IPS-15b (cell line): ENCODE measurements around the gene RHBG.
A peak's percentile ranks its signal among the peaks of the same experiment; 100 is the strongest.
"Not testable (repeated sequence)": the region's sequence is repeated elsewhere in the genome, so short reads cannot be mapped to it uniquely, and the experiment has no call there.

Source experiments
- H3K27me3 ChIP-seq: one replicate; pipeline ENCODE4 v1.6.1; 2013; ENCODE audit warnings: low read length; ENCODE audit not compliant: control insufficient read depth, insufficient read depth
- H3K36me3 ChIP-seq: one replicate; pipeline ENCODE4 v1.6.1; 2013; ENCODE audit warnings: low read length; ENCODE audit not compliant: control insufficient read depth, insufficient read depth
- H3K4me1 ChIP-seq: one replicate; pipeline ENCODE4 v1.6.1; 2013; ENCODE audit warnings: mild to moderate bottlenecking, low read length; ENCODE audit not compliant: control insufficient read depth, insufficient read depth
- H3K4me3 ChIP-seq: one replicate; pipeline ENCODE4 v1.5.1; 2013; ENCODE audit warnings: low read depth, low read length
- H3K9ac ChIP-seq: one replicate; pipeline ENCODE4 v1.6.1; 2013; ENCODE audit warnings: low read depth, mild to moderate bottlenecking, low read length
- H3K9me3 ChIP-seq: one replicate; pipeline ENCODE4 v1.6.1; 2013; ENCODE audit warnings: mild to moderate bottlenecking, low read length; ENCODE audit not compliant: control insufficient read depth, insufficient read depth

Gene RHBG

GRCh38 chr1:156346636-156347035 lies 22.4 kb upstream of the RHBG start:
- no peak overlapping the region for H3K4me3 ChIP-seq
- H3K4me1 ChIP-seq: no peaks in the 10 kb centered on the region
- no peak overlapping the region for H3K9ac ChIP-seq
- H3K27me3 ChIP-seq: no peaks in the 10 kb centered on the region
- H3K9me3 ChIP-seq: no peaks in the 10 kb centered on the region
- H3K36me3 ChIP-seq: no peaks in the 10 kb centered on the region

GRCh38 chr1:156347331-156347730 lies 21.7 kb upstream of the RHBG start:
- no peaks in the 10 kb centered on the region for H3K36me3 ChIP-seq
- H3K9me3 ChIP-seq: no peaks in the 10 kb centered on the region
- no peak overlapping the region for H3K9ac ChIP-seq
- no peaks in the 10 kb centered on the region for H3K4me1 ChIP-seq
- H3K4me3 ChIP-seq: no peak overlapping the region
- H3K27me3 ChIP-seq: no peaks in the 10 kb centered on the region

GRCh38 chr1:156352481-156352880 lies 16.5 kb upstream of the RHBG start:
- H3K4me3 ChIP-seq, H3K4me1 ChIP-seq, H3K36me3 ChIP-seq, H3K27me3 ChIP-seq, H3K9ac ChIP-seq, H3K9me3 ChIP-seq: not testable (repeated sequence)

GRCh38 chr1:156356262-156356874 lies 12.6 kb upstream of the RHBG start:
- H3K4me3 ChIP-seq: peak overlapping the region; percentile 80
- peaks cover 4% of the 10 kb centered on the region for H3K27me3 ChIP-seq
- no peaks in the 10 kb centered on the region for H3K9me3 ChIP-seq
- H3K4me1 ChIP-seq: no peaks in the 10 kb centered on the region
- no peaks in the 10 kb centered on the region for H3K36me3 ChIP-seq
- no peak overlapping the region for H3K9ac ChIP-seq

GRCh38 chr1:156356875-156357534 lies 12.0 kb upstream of the RHBG start:
- peak overlapping the region; percentile 16 for H3K9ac ChIP-seq
- H3K36me3 ChIP-seq: no peaks in the 10 kb centered on the region
- peaks cover 4% of the 10 kb centered on the region for H3K27me3 ChIP-seq
- H3K9me3 ChIP-seq: no peaks in the 10 kb centered on the region
- H3K4me1 ChIP-seq: no peaks in the 10 kb centered on the region
- peak overlapping the region; percentile 80 for H3K4me3 ChIP-seq

GRCh38 chr1:156357977-156358376 lies 11.0 kb upstream of the RHBG start:
- Histone ChIP-seq H3K9ac (no peak overlapping the region), H3K4me3 (no peak overlapping the region), H3K27me3 (peaks cover 4% of the 10 kb centered on the region), H3K36me3 (no peaks in the 10 kb centered on the region), H3K4me1 (no peaks in the 10 kb centered on the region), H3K9me3 (no peaks in the 10 kb centered on the region)

GRCh38 chr1:156358641-156359040 lies 10.4 kb upstream of the RHBG start:
- Histone ChIP-seq H3K4me3 (no peak overlapping the region), H3K4me1 (no peaks in the 10 kb centered on the region), H3K9me3 (no peaks in the 10 kb centered on the region), H3K27me3 (peaks cover 4% of the 10 kb centered on the region), H3K9ac (no peak overlapping the region), H3K36me3 (no peaks in the 10 kb centered on the region)

GRCh38 chr1:156359249-156359648 lies 9.8 kb upstream of the RHBG start:
- H3K36me3 ChIP-seq: no peaks in the 10 kb centered on the region
- no peaks in the 10 kb centered on the region for H3K4me1 ChIP-seq
- H3K9ac ChIP-seq: no peak overlapping the region
- peaks cover 4% of the 10 kb centered on the region for H3K27me3 ChIP-seq
- no peak overlapping the region for H3K4me3 ChIP-seq
- no peaks in the 10 kb centered on the region for H3K9me3 ChIP-seq

GRCh38 chr1:156359973-156360372 lies 9.0 kb upstream of the RHBG start:
- peaks cover 4% of the 10 kb centered on the region for H3K27me3 ChIP-seq
- no peaks in the 10 kb centered on the region for H3K4me1 ChIP-seq
- H3K9ac ChIP-seq: no peak overlapping the region
- H3K4me3 ChIP-seq: no peak overlapping the region
- H3K9me3 ChIP-seq: no peaks in the 10 kb centered on the region
- H3K36me3 ChIP-seq: no peaks in the 10 kb centered on the region

GRCh38 chr1:156360534-156360933 lies 8.5 kb upstream of the RHBG start:
- no peak overlapping the region for H3K4me3 ChIP-seq
- H3K9me3 ChIP-seq: no peaks in the 10 kb centered on the region
- H3K9ac ChIP-seq: no peak overlapping the region
- H3K27me3 ChIP-seq: peaks cover 4% of the 10 kb centered on the region
- H3K36me3 ChIP-seq: no peaks in the 10 kb centered on the region
- no peaks in the 10 kb centered on the region for H3K4me1 ChIP-seq

- peaks cover 21% of the 10 kb centered on the region for H3K27me3 ChIP-seq
- no peaks in the 10 kb centered on the region for H3K9me3 ChIP-seq
- no peak overlapping the region for H3K9ac ChIP-seq
- no peaks in the 10 kb centered on the region for H3K4me1 ChIP-seq
- no peak overlapping the region for H3K4me3 ChIP-seq
- no peaks in the 10 kb centered on the region for H3K36me3 ChIP-seq
These were observed 3.3 kb upstream of the RHBG start for GRCh38 chr1:156365754-156366153.

GRCh38 chr1:156366378-156367166 lies 2.4 kb upstream of the RHBG start:
- no peaks in the 10 kb centered on the region for H3K36me3 ChIP-seq
- H3K9me3 ChIP-seq: no peaks in the 10 kb centered on the region
- H3K27me3 ChIP-seq: peaks cover 22% of the 10 kb centered on the region
- no peak overlapping the region for H3K9ac ChIP-seq
- H3K4me3 ChIP-seq: no peak overlapping the region
- no peaks in the 10 kb centered on the region for H3K4me1 ChIP-seq
